ENCODE measurements around the gene GALM.
"Not testable (repeated sequence)": the region's sequence is repeated elsewhere in the genome, so short reads cannot be mapped to it uniquely, and the experiment has no call there.

The GALM gene

DNA sequence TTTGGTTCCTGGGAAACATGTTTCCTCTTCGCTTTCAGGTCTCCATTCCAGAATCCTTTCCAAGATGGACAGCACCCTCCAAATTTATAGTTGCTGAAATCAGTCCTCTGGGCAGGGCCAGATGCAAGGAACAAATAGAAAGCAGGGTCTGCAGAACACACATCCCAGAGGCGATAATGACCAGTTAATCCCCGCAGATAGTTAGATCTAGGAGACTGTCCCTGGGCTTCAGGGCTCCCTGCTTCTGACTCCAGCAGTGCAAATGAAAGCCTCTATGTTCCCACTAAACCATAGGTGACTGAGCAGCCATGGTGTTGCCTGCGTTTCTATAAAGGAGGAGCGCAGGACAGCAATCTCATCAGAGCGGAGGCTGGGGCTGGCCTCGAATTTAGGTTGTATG, 46.5 kb downstream of the GALM start:
- DNase-seq (ENCODE audit: low spot score), result no peak

DNA sequence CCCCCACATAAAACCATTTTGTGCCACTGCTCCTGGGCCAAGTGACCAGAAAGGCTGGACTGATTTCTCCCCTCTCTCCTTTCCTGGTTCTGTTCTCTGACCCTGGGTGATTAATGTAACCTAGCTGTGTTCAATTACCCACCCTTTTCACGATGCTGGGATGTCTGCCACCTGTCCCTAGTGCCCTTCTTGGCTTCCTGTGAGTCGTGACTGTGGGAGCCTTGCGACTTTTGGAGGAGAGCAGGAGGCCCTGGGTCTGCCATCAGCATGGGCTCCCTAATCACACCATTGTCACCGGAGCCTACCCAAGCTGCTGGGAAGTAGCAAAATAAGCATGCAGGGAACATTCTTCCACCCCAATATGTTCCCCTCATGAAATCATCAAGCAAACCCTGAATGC, 47.0 kb downstream of the GALM start:
- no peak for DNase-seq (ENCODE audit: low spot score)

GRCh38 chr2:38713338-38713737, 47.4 kb downstream of the GALM start:
- DNase-seq (ENCODE audit: low spot score), result no peak

DNA sequence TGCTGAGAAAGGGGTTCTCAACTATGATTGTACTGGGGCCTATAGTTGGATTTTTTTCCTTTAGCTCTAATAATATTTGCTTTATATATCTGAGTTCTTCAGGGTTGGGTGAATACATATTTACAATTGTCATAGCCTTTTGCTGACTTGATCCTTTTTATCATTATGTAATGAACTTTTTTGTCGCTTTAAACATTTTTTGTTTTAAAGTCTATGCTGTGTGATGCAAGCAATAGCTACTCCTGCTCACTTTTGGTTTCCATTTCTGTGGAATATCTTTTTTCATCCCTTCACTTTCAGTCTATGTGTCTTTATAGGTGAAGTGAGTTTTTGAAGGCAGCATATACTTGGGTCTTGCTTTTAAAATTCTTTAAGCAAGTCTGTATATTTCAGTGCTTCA, 49.0 kb downstream of the GALM start:
- DNase-seq (ENCODE audit: low spot score), result not testable (repeated sequence)

GRCh38 chr2:38716185-38716584, 50.3 kb downstream of the GALM start:
- no peak for DNase-seq (ENCODE audit: low spot score)

DNA sequence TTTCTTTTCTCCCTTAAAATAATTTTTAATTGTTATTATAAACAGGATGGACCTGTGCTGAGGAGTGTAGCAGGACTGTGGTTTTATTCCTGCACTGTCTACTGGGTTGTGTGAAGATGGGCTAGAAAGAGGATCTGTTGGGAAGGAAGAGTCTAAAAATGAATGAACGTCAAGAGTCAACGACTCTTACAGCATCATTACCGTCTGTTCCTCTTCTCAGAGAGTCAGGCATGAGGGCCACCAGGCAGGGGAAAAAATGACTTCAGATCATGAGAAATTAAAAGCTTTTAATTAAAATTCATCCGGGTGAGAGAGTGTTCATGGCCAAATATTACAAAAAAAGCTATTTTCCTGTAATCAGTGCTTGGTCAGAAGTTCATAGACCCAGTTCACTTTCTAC, 52.7 kb downstream of the GALM start:
- DNase-seq (ENCODE audit: low spot score), result no peak

DNA sequence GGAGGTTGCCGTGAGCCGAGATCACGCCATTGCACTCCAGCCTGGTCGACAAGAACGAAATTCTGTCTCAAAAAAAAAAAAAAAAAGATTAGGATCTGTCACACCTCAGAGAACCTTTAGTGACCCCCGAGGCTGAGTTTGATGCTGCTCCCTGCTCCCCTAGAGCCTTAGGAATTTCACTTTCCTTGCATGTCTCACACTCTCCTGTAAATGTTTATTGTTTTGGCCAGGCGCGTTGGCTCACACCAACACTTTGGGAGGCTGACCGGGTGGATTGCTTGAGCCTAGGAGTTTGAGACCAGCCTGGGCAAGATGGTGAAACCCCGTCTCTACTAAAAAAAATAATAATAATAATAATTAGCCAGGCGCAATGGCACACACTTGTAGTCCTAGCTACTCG, 53.8 kb downstream of the GALM start:
- DNase-seq (ENCODE audit: low spot score), result no peak

DNA sequence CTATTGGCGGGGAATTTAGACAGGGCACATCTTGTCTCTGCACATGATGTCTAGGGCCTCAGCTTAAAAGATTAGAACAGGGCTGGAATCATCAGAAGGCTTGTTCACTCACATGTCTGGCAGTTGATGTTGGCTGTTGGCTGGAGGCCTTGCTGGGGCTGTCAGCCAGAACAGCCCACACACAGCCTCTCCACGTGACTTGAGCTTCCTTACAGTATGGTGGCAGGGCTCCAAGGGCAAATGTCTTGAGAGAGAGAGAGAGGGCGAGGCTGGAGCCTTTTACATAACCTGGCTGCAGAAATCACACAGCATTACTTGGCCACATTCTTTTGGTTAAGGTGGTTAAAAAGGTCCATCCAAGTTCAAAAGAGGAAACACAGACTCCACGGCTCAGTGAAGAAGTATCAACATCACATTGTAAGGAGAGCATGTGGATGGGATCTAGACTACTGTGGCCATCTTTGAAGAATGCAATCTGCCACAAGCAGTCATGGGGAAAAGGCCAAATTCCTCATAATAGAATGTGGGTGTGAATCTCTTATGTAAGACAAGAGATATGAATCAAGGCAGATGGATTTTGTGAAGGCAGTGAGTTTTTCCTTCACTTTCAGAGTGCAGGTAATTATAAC, 54.8 kb downstream of the GALM start:
- DNase-seq (ENCODE audit: low spot score), result no peak

GRCh38 chr2:38722271-38723061, 56.6 kb downstream of the GALM start:
- DNase-seq (ENCODE audit: low spot score), result no peak

DNA sequence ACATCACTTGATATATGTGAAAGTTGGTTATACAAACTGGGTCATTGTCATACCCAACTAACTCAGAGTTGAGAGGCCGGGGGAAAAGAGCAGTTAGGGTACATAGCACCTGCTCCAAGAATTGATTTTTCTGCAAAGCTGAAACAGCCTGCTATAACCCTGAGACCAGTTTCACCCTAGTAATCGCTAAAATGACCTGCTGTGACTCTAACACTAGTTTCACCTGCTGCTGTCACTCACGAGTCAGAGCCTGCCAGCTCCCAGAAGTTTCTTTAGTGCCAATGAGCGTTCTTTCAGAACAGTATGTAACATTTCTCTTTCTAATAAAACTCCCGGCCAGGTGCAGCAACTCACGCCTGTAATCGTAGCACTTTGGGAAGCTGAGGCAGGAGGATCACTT, 57.3 kb downstream of the GALM start:
- DNase-seq (ENCODE audit: low spot score), result no peak

- DNase-seq (ENCODE audit: low spot score), result no peak
These were observed 61.7 kb downstream of the GALM start for GRCh38 chr2:38727661-38728060.

DNA sequence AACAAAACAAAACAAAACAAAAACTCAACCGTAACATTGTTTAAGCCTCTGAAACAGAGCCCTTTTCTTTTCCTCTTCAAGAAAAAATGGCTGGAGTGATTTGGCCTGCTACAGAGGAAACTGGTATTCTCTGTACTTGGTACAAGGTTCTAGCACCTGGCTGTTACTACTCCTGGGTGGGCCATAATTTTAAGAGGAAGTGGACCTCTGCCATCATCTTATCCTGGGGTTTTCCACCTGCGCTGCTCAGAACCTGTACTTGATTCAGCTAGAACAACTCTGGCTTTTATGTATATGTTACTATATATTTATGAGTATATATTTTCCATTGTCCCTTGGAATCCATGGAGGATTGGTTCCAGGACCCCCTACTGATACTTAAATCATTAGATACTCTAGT, 62.8 kb downstream of the GALM start:
- DNase-seq (ENCODE audit: low spot score), result no peak

- no peak for DNase-seq (ENCODE audit: low spot score)
These were observed 65.2 kb downstream of the GALM start for GRCh38 chr2:38731090-38731489.

- no peak for DNase-seq (ENCODE audit: low spot score)
These were observed 65.8 kb downstream of the GALM start for GRCh38 chr2:38731684-38732221.

DNA sequence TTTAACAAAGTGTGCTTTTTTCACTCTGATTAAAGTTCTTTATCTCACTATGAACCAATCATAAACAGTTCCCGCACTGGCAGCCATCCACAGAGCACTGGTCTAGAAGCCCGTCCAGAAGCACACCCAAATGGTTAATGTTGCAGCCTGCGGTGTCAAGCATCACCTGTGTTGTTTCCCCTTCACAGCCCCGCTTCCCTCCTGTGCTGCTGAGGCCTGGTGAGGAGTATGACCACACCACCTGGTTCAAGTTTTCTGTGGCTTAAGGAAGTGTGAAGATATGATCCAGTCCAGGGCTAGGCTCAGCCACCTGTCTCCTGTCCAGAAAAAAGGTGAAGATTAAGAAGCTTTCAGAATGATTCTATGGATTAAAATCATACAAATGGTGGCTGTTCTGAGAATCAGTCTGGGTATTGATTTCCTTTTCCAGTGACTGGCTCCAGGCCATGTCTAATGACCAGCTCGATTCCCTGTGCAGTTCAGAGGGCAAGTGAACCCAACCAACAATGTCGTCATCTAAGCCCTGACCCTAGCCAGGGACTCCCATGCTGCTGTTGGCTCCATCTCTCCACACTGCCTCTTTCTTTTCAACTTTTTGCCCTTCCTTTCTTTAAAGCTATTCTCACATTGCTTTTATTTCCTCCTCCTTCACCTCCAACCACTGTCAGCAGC, 67.5 kb downstream of the GALM start:
- no peak for DNase-seq (ENCODE audit: low spot score)

DNA sequence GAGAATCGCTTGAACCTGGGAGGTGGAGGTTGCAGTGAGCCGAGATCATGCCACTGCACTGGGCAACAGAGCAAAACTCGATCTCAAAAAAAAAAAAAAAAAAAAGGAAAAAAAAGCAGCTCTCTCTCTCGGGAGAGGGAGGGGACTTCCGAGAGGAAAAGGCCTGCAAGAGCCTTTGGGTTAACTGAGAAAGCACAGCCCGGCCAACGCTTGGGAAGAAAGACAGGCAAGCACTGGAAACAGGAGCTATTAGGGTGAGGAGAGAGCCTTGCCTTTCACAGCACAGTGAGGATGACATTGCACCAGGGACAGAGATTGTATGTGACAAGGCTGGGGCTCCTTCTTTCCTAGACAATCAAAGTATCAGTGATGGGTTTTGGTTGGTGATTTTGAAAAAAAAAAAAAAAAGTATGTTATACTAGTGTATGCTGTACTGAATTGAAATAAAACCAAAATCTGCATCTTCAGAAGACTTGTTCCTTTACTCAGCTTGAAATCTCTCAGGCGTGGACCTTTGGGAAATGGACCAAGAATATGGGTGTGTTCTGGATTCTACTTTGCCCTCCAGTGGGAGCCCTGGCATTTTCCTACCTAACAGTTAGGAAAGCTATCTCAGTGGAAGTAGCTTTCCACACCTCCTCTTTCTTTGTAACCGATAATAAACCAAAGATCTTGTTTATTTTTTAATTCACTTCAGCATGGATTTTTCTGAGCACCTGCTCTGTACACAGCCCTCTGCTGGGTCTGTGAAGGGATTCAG, 68.6 kb downstream of the GALM start:
- DNase-seq (ENCODE audit: low spot score), result no peak

DNA sequence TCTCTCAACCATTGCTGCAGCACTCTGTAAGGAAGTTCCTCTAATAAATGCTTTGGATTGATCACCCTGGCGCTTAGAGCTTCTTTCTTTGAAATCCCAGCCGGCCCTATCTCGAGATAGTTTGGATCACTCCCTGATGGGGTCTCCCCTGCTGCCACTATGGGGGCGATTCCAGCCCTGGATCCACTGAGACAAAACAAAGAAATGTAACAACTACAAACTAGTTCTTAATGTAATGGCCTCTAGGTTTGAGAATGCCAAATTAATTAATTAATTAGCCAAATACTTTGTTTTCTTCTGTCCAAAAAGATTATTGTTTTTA, 70.0 kb downstream of the GALM start:
- no peak for DNase-seq (ENCODE audit: low spot score)

DNA sequence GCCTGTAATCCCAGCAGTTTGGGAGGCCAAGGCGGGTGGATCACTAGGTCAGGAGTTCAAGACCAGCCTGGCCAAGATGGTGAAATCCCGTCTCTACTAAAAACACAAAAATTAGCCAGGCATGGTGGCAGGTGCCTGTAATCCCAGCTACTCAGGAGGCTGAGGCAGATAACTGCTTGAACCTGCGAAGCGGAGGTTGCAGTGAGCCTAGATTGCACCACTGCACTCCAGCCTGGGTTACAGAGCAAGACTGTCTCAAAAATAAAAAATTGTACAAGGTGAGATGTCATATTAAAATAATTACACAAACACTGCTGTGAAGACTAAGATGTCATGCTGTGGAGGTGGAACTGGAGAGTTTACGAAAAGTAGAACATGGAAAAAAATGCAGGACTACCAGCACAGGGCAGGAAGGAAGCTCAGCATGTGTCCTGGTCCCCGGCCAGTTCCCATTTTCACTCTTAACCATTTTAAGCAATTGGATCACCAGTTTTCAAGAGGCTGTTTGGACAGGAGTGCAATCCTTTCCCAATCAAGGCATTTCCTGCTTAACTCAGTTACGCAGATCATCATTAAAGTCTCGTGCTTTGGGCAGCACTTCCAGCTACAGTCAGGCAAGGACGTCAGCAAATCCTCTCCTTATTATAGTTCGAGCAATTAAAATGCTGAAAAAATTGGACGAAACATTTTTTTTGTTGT, 71.2 kb downstream of the GALM start:
- DNase-seq (ENCODE audit: low spot score), result not testable (repeated sequence)

- no peak for DNase-seq (ENCODE audit: low spot score)
These were observed 72.0 kb downstream of the GALM start for GRCh38 chr2:38737925-38738324.

DNA sequence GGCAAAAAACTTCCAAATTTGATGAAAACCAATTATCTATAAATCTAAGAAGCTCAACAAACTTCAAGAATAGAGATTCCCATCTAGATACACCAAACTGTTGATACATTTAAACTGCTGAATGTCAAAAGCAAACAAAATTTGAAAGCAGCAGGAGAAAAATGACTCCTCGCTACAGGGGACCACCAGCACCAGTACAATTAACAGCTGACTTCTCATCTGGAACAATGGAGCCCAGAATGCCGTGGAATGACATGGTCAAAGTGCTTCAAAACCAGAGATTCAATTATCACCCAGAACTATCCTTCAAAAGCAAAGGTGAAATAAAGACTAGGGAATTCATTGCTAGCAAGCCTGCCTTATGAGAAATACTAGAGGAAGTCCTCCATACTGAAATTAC, 73.6 kb downstream of the GALM start:
- no peak for DNase-seq (ENCODE audit: low spot score)

DNA sequence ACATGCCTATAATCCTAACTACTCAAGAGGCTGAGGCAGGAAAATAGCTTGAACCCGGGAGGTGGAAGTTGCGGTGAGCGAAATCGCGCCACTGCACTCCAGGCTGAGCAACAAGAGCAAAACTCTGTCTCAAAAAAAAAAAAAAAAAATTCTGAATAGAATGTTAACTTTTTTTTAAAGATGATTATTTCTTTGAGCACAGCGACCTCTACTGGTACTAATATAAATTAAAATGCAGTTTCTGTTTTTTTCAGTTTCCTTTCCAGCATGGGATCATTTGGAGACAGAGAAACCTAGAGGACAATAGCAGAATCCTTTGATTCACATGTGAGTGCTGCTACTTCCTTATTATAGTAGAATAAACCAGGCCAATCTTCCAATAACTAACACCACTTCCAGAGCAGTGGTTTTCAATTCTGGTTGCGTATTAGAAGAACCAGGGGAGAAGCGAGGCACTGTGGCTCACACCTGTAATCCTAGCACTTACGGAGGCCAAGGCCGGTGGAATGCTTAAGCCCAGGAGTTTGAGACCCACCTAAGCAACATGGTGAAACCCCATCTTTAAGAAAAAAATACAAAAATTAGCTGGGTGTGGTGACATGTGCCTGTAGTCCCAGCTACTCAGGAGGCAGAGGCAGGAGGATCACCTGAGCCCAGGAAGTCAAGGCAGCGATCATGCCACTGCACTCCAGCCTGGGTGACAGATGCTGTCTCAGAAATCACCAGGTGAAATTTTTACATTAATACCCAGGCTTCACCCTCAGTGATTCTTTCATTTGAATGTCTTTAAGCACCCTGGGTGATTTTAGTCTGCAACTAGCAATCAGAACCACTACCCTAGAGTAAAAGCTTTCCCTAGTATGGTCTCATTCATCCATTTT, 75.2 kb downstream of the GALM start:
- DNase-seq (ENCODE audit: low spot score), result peak; percentile 74
